Mucosa of descending colon (tissue), 3 donors: ENCODE measurements around the gene SLC9A6. TPM values are rescaled to one million over a fixed set of nuclear protein-coding genes. Genes with fewer than 3 reads are reported as not detected.

Experiments used
- ATAC-seq: fragments of 200-7000 bp; cut with Tn5 transposase; one replicate; pipeline ENCODE4 v1.9.1; 2020; ENCODE audit warnings: mild to moderate bottlenecking, moderate library complexity
- DNase-seq, 3 donors: peaks; one replicate each; pipeline ENCODE4 v3.0.0-alpha.2; 2020
- H3K36me3 ChIP-seq: fragments of 200-600 bp; one replicate; pipeline ENCODE4 v1.8.0; 2021; ENCODE audit warnings: low read depth, mild to moderate bottlenecking
- H3K4me1 ChIP-seq: fragments of 200-600 bp; one replicate; pipeline ENCODE4 v1.8.0; 2021; ENCODE audit warnings: low read depth, mild to moderate bottlenecking
- H3K4me3 ChIP-seq: fragments of 200-600 bp; one replicate; pipeline ENCODE4 v1.8.0; 2021; ENCODE audit warnings: mild to moderate bottlenecking
- H3K9me3 ChIP-seq: fragments of 200-600 bp; one replicate; pipeline ENCODE4 v1.8.0; 2021; ENCODE audit warnings: mild to moderate bottlenecking
- intact Hi-C, 2 donors: fragments of 100-400 bp; cut with DNase I in 1 of 2; cut with micrococcal nuclease in 1 of 2; formaldehyde crosslinking; loops; one replicate each; pipeline versions ENCODE4 v1.11.0 to v1.11.1; 2022; cut with DNase I, micrococcal nuclease
- total RNA-seq, 3 donors: library from RNA; stranded (reverse); fragmentation: NEBNext Ultra II Directional in 2 of 3; extraction: Animal tissue kit (Norgen Biotek cat#: 25700) in 2 of 3; gene quantifications; one replicate each; pipeline versions ENCODE4 v1.2.1 to v1.2.4, GENCODE V29; 2021 to 2023
- TF ChIP-seq, protein P1 (sequence below): fragments of 200-600 bp; IDR thresholded peaks from one replicate; pipeline ENCODE4 v1.8.0; 2022; ENCODE audit warnings: antibody characterized with exemption, mild to moderate bottlenecking
- donor health status: DM: no; HTN: no; CAD: no; lungs with moderate emphysema.
- donor health status: DM: no; HTN: no; CAD: no.
- donor health status: DM: no; HTN: yes; CAD: no.

Gene SLC9A6
- total RNA-seq, 3 donors from 2014 or later, result 12.6 to 17.3 (median 13.1) TPM

DNA sequence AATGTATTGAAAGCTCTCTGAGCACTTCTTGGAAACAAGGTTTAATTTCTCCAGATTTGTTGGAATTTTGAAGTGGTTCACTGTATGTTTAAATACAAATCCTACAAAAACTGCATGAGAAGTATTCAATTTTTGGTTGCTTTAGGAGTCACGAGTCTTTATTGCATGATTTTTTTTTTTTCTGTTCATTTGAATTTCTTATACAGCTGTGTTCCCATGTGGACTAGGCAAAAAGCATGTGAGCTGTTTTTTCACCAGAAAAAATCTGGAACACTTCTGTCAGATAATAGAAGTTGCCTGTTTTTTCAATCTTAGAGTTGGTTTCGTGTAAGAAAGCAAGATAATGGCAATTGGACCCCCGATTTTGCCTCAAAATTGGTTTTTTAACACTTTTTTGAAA lies 66.4 kb downstream of the SLC9A6 start:
- Histone ChIP-seq H3K36me3 (no peaks in the 10 kb centered on the region), H3K4me3 (no peak overlapping the region), H3K9me3 (no peaks in the 10 kb centered on the region), H3K4me1 (no peaks in the 10 kb centered on the region)
- DNase-seq, result no peak
- intact Hi-C loops, result no loop called here
- TF ChIP-seq, protein P1, sequence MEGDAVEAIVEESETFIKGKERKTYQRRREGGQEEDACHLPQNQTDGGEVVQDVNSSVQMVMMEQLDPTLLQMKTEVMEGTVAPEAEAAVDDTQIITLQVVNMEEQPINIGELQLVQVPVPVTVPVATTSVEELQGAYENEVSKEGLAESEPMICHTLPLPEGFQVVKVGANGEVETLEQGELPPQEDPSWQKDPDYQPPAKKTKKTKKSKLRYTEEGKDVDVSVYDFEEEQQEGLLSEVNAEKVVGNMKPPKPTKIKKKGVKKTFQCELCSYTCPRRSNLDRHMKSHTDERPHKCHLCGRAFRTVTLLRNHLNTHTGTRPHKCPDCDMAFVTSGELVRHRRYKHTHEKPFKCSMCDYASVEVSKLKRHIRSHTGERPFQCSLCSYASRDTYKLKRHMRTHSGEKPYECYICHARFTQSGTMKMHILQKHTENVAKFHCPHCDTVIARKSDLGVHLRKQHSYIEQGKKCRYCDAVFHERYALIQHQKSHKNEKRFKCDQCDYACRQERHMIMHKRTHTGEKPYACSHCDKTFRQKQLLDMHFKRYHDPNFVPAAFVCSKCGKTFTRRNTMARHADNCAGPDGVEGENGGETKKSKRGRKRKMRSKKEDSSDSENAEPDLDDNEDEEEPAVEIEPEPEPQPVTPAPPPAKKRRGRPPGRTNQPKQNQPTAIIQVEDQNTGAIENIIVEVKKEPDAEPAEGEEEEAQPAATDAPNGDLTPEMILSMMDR, result no peak
- no peak for ATAC-seq

DNA sequence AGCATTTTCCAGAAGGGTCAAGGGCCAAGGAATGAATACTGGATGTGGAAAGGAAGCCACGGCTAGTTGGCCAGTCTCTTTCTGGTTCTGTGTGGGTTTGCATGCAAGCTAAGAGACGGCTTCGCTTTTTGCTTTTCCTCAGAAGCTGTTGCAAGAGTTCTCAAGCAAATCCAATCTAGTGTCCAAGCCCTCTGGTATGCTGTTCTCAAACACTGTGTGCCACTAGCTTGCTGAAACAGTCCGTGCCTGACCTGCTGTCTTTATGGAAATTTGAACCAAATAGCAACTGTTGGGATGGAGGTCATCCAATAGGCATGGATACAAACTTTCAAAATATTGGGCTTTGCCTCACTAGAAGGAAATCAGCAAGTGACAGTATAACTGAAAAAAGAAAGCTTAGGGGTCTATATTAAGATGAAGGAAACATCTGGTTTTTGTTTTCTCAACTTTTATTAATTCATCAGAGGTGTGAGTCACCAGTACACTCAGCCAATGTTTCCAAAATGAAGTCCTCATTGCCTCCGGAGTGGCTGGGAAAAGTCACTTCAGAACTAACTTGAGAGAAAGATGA lies 70.5 kb downstream of the SLC9A6 start:
- H3K4me3 ChIP-seq, result no peak overlapping the region
- no peaks in the 10 kb centered on the region for H3K9me3 ChIP-seq
- no peaks in the 10 kb centered on the region for H3K36me3 ChIP-seq
- intact Hi-C loops, result no loop called here
- no peaks in the 10 kb centered on the region for H3K4me1 ChIP-seq
- ATAC-seq (peak; percentile 48), DNase-seq (peak in 1 of 3 donors; percentile 7)
- TF ChIP-seq, protein P1, result no peak

DNA sequence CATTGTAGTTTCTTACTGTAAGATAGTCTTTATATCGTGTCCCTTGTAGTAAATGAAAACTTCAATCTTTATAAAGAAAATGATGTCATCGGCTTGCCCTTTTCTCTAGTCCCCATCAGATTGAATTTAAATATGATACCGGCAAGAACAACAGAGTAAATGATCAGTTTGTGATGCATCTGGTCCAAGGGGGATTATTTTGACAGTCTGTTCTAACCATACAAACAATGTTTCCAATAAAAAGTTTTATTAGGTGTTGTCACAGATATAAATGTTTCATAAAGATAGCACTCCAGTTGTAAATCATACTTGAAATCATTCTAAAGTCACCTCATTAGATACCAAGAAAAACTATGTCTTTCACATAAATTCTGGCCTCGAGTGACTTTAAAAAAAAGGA lies 72.3 kb downstream of the SLC9A6 start:
- H3K9me3 ChIP-seq, result no peaks in the 10 kb centered on the region
- DNase-seq, result no peak
- no peak for ATAC-seq
- H3K4me3 ChIP-seq, result no peak overlapping the region
- intact Hi-C loops, result no loop called here
- H3K4me1 ChIP-seq, result no peaks in the 10 kb centered on the region
- TF ChIP-seq, protein P1, result no peak
- no peaks in the 10 kb centered on the region for H3K36me3 ChIP-seq

DNA sequence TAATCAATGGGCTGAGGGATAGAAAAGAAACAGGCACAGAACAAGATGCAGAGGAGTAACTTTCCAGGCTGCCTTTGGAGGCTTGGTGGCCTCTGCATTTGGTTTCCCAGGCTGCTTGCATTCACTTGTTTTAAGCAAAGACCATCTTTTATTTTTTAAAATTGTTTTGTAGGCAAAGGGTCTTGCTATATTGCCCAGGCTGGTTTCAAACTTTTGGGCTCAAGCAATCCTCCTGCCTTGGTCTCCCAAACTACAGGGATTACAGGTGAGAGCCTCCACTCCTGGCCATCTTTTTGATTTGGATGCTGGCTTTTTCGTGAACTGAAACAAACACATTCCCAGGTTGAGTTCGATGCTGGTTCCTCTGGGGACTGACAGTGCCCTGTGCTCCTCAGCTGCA lies 74.1 kb downstream of the SLC9A6 start:
- ATAC-seq, result no peak
- intact Hi-C loops, result no loop called here
- TF ChIP-seq, protein P1, result no peak

DNA sequence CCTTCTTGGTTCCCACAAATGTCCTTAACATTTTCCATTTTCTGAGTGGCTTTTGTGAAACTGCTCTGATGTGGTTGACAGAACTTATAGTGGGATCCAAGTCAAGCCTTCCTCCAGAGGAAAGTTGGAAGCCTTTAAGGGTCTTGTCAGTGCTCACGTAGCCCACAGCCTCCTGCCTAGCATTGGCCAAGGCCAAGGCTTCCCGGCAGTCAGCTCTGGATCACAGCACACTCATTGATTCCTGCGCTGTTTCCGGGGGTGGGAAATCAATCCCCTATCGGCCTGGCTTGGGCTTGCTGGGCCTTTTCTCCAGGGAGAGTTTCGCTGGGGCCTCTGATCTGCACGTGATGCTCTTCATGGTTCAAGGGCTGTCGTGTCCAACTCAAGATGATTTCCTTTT lies 76.1 kb downstream of the SLC9A6 start:
- no peaks in the 10 kb centered on the region for H3K9me3 ChIP-seq
- ATAC-seq (no peak), DNase-seq (no peak)
- TF ChIP-seq, protein P1, result no peak
- no peaks in the 10 kb centered on the region for H3K4me1 ChIP-seq
- no peaks in the 10 kb centered on the region for H3K36me3 ChIP-seq
- intact Hi-C loops, result no loop called here
- H3K4me3 ChIP-seq, result no peak overlapping the region

More for the DNA sequence above, 74.1 kb downstream of the SLC9A6 start:
- no peak for DNase-seq
- Histone ChIP-seq H3K4me3 (no peak overlapping the region), H3K4me1 (no peaks in the 10 kb centered on the region), H3K9me3 (no peaks in the 10 kb centered on the region), H3K36me3 (no peaks in the 10 kb centered on the region)

DNA sequence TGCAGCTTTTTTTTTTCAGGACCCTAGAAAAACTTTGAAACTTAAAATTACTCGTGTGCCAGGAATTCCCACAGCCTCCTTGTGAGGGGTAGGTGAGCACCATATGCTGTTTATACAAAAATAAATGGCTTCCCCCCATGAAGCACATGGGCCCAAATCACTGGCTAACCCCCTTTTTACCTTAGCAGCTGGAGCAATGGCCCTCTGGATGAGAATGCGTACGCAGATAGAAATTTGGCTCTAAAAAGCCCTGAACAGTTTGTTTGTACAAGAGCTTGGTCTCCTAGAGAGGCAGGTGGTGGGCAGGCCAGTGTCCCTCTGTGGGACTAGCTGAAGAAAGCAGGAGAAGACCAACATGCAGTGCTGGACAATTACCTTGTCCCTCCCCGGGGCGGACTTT lies 76.5 kb downstream of the SLC9A6 start:
- Histone ChIP-seq H3K4me3 (no peak overlapping the region), H3K4me1 (no peaks in the 10 kb centered on the region), H3K36me3 (no peaks in the 10 kb centered on the region), H3K9me3 (no peaks in the 10 kb centered on the region)
- DNase-seq (no peak), ATAC-seq (no peak)
- TF ChIP-seq, protein P1, result no peak
- intact Hi-C loops, result no loop called here
